DND-41 (cell line): Measurements from ENCODE around the gene GRAMD4.
"Not testable (repeated sequence)": the region's sequence is repeated elsewhere in the genome, so short reads cannot be mapped to it uniquely, and the experiment has no call there.

Source experiments
- CTCF ChIP-seq: IDR thresholded peaks from 2 replicates; pipeline ENCODE4 v1.5.1; 2012; ENCODE audit warnings: borderline replicate concordance, low read length, moderate library complexity, mild to moderate bottlenecking; ENCODE audit not compliant: poor library complexity, severe bottlenecking; ENCODE audit errors: extremely low read depth
- EZH2 ChIP-seq: IDR thresholded peaks from 3 replicates; pipeline ENCODE4 v1.6.1; 2012; ENCODE audit warnings: borderline replicate concordance, low read depth, mild to moderate bottlenecking, moderate library complexity, low read length, inconsistent platforms; ENCODE audit not compliant: severe bottlenecking

DNA sequence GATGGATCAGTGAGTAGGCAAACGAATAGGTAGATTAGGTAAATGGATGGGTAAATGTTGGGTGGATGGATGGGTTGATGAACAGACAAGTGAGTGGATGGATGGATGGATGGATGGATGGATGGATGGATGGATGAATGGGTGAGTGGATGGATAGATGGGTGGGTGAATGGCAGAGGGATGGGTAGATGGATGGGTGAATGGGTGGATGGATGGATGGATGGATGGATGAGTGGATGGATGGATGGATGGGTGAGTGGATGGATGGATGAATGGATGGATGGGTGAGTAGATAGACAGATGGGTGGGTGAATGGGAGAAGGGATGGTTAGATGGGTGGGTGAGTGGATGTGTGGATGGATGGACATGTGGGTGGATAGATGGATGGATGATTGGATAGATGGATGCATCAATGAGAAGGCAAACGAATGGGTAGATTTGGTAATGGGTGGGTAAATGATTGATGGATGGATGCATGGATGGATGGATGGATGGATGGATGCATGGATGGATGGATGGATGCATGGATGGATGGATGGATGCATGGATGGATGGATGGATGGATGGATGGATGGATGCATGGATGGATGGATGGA, 28.1 kb downstream of the GRAMD4 start:
- not testable (repeated sequence) for TF ChIP-seq CTCF, EZH2
